Endothelial cell of umbilical vein (primary cell): ENCODE data around the gene CLCN3. TPM values are rescaled to one million over a fixed set of nuclear protein-coding genes. Genes with fewer than 3 reads are reported as not detected.

Experiments used
- BruUV-seq: library from RNA; stranded (reverse); fragments of 400-500 nt; replicated peaks from 2 replicates; lab custom pipeline; 2021; lab: Mats Ljungman, UMichigan
- CTCF ChIA-PET: fragments of 300-600, 350-600 bp; sonication (Branson Sonifier 250); formaldehyde crosslinking; loops from one replicate; lab custom pipeline; 2021; ENCODE audit warnings: antibody characterized with exemption, inconsistent platforms; lab: Charles Lee
- POLR2A ChIA-PET: fragments of 300-600, 350-600 bp; sonication (Branson Sonifier 250); formaldehyde crosslinking; loops from one replicate; lab custom pipeline; 2021; ENCODE audit warnings: antibody characterized with exemption, inconsistent platforms; lab: Charles Lee
- DNase-seq: peaks from one replicate; pipeline ENCODE4 v3.0.0-alpha.2; 2011; ENCODE audit warnings: low read depth, low spot score
- FAIRE-seq: peaks from 2 replicates; lab custom pipeline; 2011; peaks lifted over from hg19 to GRCh38; lab: Jason Lieb, UNC
- H2AFZ ChIP-seq: 2 replicates; pipeline ENCODE4 v1.6.0; 2012; ENCODE audit warnings: low read depth, low read length, control low read depth, inconsistent platforms
- H3K27ac ChIP-seq: 2 replicates; pipeline ENCODE4 v1.5.1; 2011; ENCODE audit warnings: low read depth, mild to moderate bottlenecking, control low read depth, low read length, moderate library complexity; ENCODE audit not compliant: insufficient read depth
- H3K27me3 ChIP-seq, 2 experiments: 2 replicates each; pipeline versions ENCODE4 v1.6.0 to v1.6.1; 2011; ENCODE audit warnings: low read length in 2 of 2, mixed read lengths in 1 of 2; ENCODE audit not compliant: control insufficient read depth in 2 of 2, insufficient read depth in 2 of 2
- H3K36me3 ChIP-seq, 2 experiments: 2 replicates in 1 of 2; 3 replicates in 1 of 2; pipeline ENCODE4 v1.5.1; 2011; ENCODE audit warnings: low read length in 2 of 2, mild to moderate bottlenecking in 1 of 2, moderate library complexity in 1 of 2; ENCODE audit not compliant: control insufficient read depth in 2 of 2, insufficient read depth in 2 of 2; ENCODE audit errors: extremely low read depth in 1 of 2
- H3K4me1 ChIP-seq: 3 replicates; pipeline ENCODE4 v1.5.1; 2011; ENCODE audit warnings: mild to moderate bottlenecking, low read length; ENCODE audit not compliant: control insufficient read depth, insufficient read depth; ENCODE audit errors: extremely low read depth
- H3K4me2 ChIP-seq: 2 replicates; pipeline ENCODE4 v1.6.1; 2011; ENCODE audit warnings: low read length, control low read depth, mixed read lengths; ENCODE audit not compliant: insufficient read depth
- H3K4me3 ChIP-seq, 3 experiments: fragments of 200-600 bp in 1 of 3; sonication (generic), shearing (Covaris generic) in 1 of 3; replicated peaks in 1 of 3; 2 replicates each; pipeline ENCODE4 v1.5.1; 2011 to 2016; ENCODE audit warnings: control low read depth in 3 of 3, low read length in 3 of 3, mild to moderate bottlenecking in 2 of 3, inconsistent platforms in 1 of 3, low read depth in 1 of 3, moderate library complexity in 1 of 3; ENCODE audit not compliant: insufficient read depth in 1 of 3
- H3K79me2 ChIP-seq: 2 replicates; pipeline ENCODE4 v1.6.0; 2012; ENCODE audit warnings: low read length, inconsistent platforms; ENCODE audit not compliant: control insufficient read depth, insufficient read depth
- H3K9ac ChIP-seq: replicated peaks from 2 replicates; pipeline ENCODE3; 2011; ENCODE audit warnings: low read length, control low read depth; ENCODE audit not compliant: insufficient read depth; ENCODE audit errors: extremely low read depth
- H3K9me1 ChIP-seq: replicated peaks from 3 replicates; pipeline ENCODE4 v1.6.0; 2011; ENCODE audit warnings: mild to moderate bottlenecking, low read length; ENCODE audit not compliant: control insufficient read depth, insufficient read depth; ENCODE audit errors: extremely low read depth
- H3K9me3 ChIP-seq: replicated peaks from 2 replicates; pipeline ENCODE4 v1.5.1; 2012; ENCODE audit warnings: low read length, inconsistent platforms; ENCODE audit not compliant: control insufficient read depth, insufficient read depth
- H4K20me1 ChIP-seq: replicated peaks from 2 replicates; pipeline ENCODE3; 2011; ENCODE audit warnings: mild to moderate bottlenecking, low read length; ENCODE audit not compliant: control insufficient read depth, insufficient read depth; ENCODE audit errors: extremely low read depth
- CTCF ChIP-seq, 2 donors: IDR thresholded peaks; 1 replicate in 1 of 2; 2 replicates in 1 of 2; pipeline ENCODE4 v1.5.1; 2011; ENCODE audit warnings: low read length in 2 of 2, mild to moderate bottlenecking in 2 of 2, moderate library complexity in 2 of 2, control low read depth in 1 of 2, inconsistent platforms in 1 of 2, low read depth in 1 of 2; ENCODE audit not compliant: insufficient read depth in 1 of 2; ENCODE audit errors: extremely low read depth in 1 of 2
- EZH2 ChIP-seq: IDR thresholded peaks from 2 replicates; pipeline ENCODE4 v1.6.1; 2012; ENCODE audit warnings: borderline replicate concordance, low read depth, mild to moderate bottlenecking, moderate library complexity, low read length, inconsistent platforms; ENCODE audit not compliant: severe bottlenecking
- FOS ChIP-seq: IDR thresholded peaks from 2 replicates; pipeline ENCODE4 v1.6.1; 2011; ENCODE audit warnings: mild to moderate bottlenecking, low read length, moderate library complexity, borderline replicate concordance; ENCODE audit not compliant: insufficient read depth
- GATA2 ChIP-seq: IDR thresholded peaks from 2 replicates; pipeline ENCODE4 v1.7.0; 2011; ENCODE audit warnings: low read depth, mild to moderate bottlenecking, moderate library complexity, mixed read lengths, low read length; ENCODE audit not compliant: insufficient read length, insufficient read depth
- JUN ChIP-seq: IDR thresholded peaks from 2 replicates; pipeline ENCODE4 v1.6.1; 2011; ENCODE audit warnings: borderline replicate concordance, low read depth; ENCODE audit not compliant: insufficient read length, insufficient read depth
- MAX ChIP-seq: IDR thresholded peaks from 2 replicates; pipeline ENCODE4 v1.6.1; 2011; ENCODE audit not compliant: insufficient read depth, insufficient read length
- MYC ChIP-seq: IDR thresholded peaks from one replicate; pipeline ENCODE4 v1.6.1; 2011; ENCODE audit warnings: mild to moderate bottlenecking, low read depth, low read length
- POLR2A ChIP-seq: IDR thresholded peaks from 2 replicates; pipeline ENCODE4 v1.6.1; 2012; ENCODE audit warnings: low read depth, mild to moderate bottlenecking, control low read depth, low read length
- POLR2AphosphoS5 ChIP-seq: IDR thresholded peaks from 2 replicates; pipeline ENCODE4 v1.6.1; 2012; ENCODE audit warnings: low read depth, mild to moderate bottlenecking, control low read depth, low read length, moderate library complexity; ENCODE audit not compliant: insufficient read depth
- dilution Hi-C: fragments of 300-500 bp; cut with MboI; formaldehyde crosslinking; loops from one replicate; pipeline ENCODE4 v1.15.0; 2019; ENCODE audit warnings: low sequenced_read_pairs; ENCODE audit not compliant: extremely low pct_ligation_motif_present
- intact Hi-C: fragments of 100-400 bp; cut with micrococcal nuclease; formaldehyde crosslinking; loops from one replicate; pipeline ENCODE4 v1.10.0; 2022
- polyA plus RNA-seq, 4 experiments: library from polyadenylated mRNA; depleted of rRNA in 3 of 4; stranded (reverse) in 3 of 4; unstranded in 1 of 4; fragments of >200 nt; gene quantifications; 2 replicates each; pipeline versions ENCODE4 v1.2.1 to v1.2.3, GENCODE V29; 2011 to 2012; ENCODE audit warnings: missing spikeins in 1 of 4
- total RNA-seq: library from RNA; stranded (reverse); gene quantifications from 2 replicates; pipeline ENCODE4 v1.2.3, GENCODE V29; 2021

The CLCN3 gene
- total and polyA plus RNA-seq, 2 donors (not counting 3 experiments of a cell fraction or from before 2014, with no cell fraction given) = 16.5 to 51.4 TPM

- Histone ChIP-seq H3K9me1 (no peaks in the 10 kb centered on the region), H3K4me3 (no peak overlapping the region), H3K9me3 (no peaks in the 10 kb centered on the region), H3K79me2 (no peaks in the 10 kb centered on the region), H3K27ac (no peak overlapping the region), H3K4me1 (no peaks in the 10 kb centered on the region), H4K20me1 (no peaks in the 10 kb centered on the region), H2AFZ (no peak overlapping the region), H3K36me3 (no peaks in the 10 kb centered on the region), H3K9ac (no peak overlapping the region), H3K4me2 (no peak overlapping the region), H3K27me3 (no peaks in the 10 kb centered on the region)
- intact Hi-C loops (no loop called here), dilution Hi-C loops (no loop called here)
- BruUV-seq = no TSS peak
- no peak for TF ChIP-seq MYC
- no peak for TF ChIP-seq FOS
- no peak for TF ChIP-seq MAX
- TF ChIP-seq EZH2 = no peak
- no peak for TF ChIP-seq POLR2A
- no peak for TF ChIP-seq JUN
- no peak for TF ChIP-seq POLR2AphosphoS5
- no peak for TF ChIP-seq GATA2
- TF ChIP-seq CTCF (IDR thresholded peaks at IDR 0.05; ENCODE audit: extremely low read depth in 1 of 2, insufficient read depth in 1 of 2, low read depth in 1 of 2, low read length in 2 of 2) = no peak
- no peak for DNase-seq
- POLR2A ChIA-PET = no interaction called here
- CTCF ChIA-PET = no interaction called here
- FAIRE-seq = no peak
Observed at GRCh38 chr4:169644802-169645201, 24.4 kb downstream of the CLCN3 start.
